SU-DHL-6 (cell line): ENCODE data around the gene NUBPL.

Experiments used
- H2AFZ ChIP-seq: fragments of 200-600 bp; sonication (generic); 2 replicates; pipeline ENCODE4 v1.6.1; 2014; ENCODE audit warnings: low read depth, mild to moderate bottlenecking, moderate library complexity, mixed read lengths, antibody characterized with exemption, low read length; ENCODE audit not compliant: severe bottlenecking
- H3F3A ChIP-seq: fragments of 200-600 bp; shearing (Covaris generic); 2 replicates; pipeline ENCODE4 v1.6.0; 2016; ENCODE audit warnings: antibody characterized with exemption, mild to moderate bottlenecking; ENCODE audit not compliant: insufficient read depth
- H3K27ac ChIP-seq: fragments of 200-600 bp; sonication (generic); 2 replicates; pipeline ENCODE4 v1.5.1; 2016; ENCODE audit warnings: low read depth, mild to moderate bottlenecking, low read length, moderate library complexity, mixed read lengths
- H3K27me3 ChIP-seq: fragments of 200-600 bp; sonication (generic), shearing (Covaris generic); 2 replicates; pipeline ENCODE4 v1.6.0; 2014; ENCODE audit warnings: mild to moderate bottlenecking, low read length
- H3K36me3 ChIP-seq: fragments of 200-600 bp; sonication (generic); 2 replicates; pipeline ENCODE4 v1.6.1; 2014; ENCODE audit warnings: mild to moderate bottlenecking, low read length, mixed read lengths
- H3K4me2 ChIP-seq: fragments of 300-600, 200-600 bp; shearing (Covaris generic), sonication (generic); 2 replicates; pipeline ENCODE4 v1.6.0; 2014; ENCODE audit warnings: low read length, low read depth, mild to moderate bottlenecking; ENCODE audit not compliant: poor library complexity, severe bottlenecking
- H3K4me3 ChIP-seq: fragments of 200-600 bp; sonication (generic); 2 replicates; pipeline ENCODE4 v1.5.1; 2014; ENCODE audit warnings: antibody characterized with exemption, low read length, mild to moderate bottlenecking, mixed read lengths; ENCODE audit not compliant: insufficient read depth, poor library complexity, severe bottlenecking
- H3K79me2 ChIP-seq: fragments of 200-600 bp; sonication (generic); 2 replicates; pipeline ENCODE4 v1.6.1; 2014; ENCODE audit warnings: mild to moderate bottlenecking, low read length, moderate library complexity; ENCODE audit not compliant: insufficient read depth
- H3K9ac ChIP-seq: fragments of 200-600 bp; sonication (generic); 2 replicates; pipeline ENCODE4 v1.7.0; 2014; ENCODE audit warnings: mild to moderate bottlenecking, low read length
- H3K9me2 ChIP-seq: fragments of 200-600 bp; sonication (generic); replicated peaks from 2 replicates; pipeline ENCODE4 v1.6.1; 2014; ENCODE audit warnings: low read length; ENCODE audit not compliant: insufficient read depth
- H3K9me3 ChIP-seq: fragments of 200-600 bp; sonication (generic); 2 replicates; pipeline ENCODE4 v1.6.1; 2014; ENCODE audit warnings: low read length, mixed read lengths; ENCODE audit not compliant: insufficient read depth
- H4K20me1 ChIP-seq: fragments of 200-600 bp; sonication (generic); 2 replicates; pipeline ENCODE4 v1.6.1; 2014; ENCODE audit warnings: low read depth, mild to moderate bottlenecking, antibody characterized with exemption, low read length, moderate library complexity, mixed read lengths
- CTCF ChIP-seq: fragments of 200-600 bp; sonication (generic); IDR thresholded peaks from one replicate; pipeline ENCODE4 v1.5.1; 2017; ENCODE audit warnings: antibody characterized with exemption, mild to moderate bottlenecking, low read length, moderate library complexity; ENCODE audit not compliant: insufficient read depth, poor library complexity, severe bottlenecking
- EZH2phosphoT487 ChIP-seq: fragments of 200-600 bp; sonication (generic), shearing (Covaris generic); conservative IDR thresholded peaks from 2 replicates; pipeline ENCODE4 v1.6.1; 2018; ENCODE audit warnings: mild to moderate bottlenecking, antibody characterized with exemption, low read length, moderate library complexity, mixed read lengths

NUBPL gene

GRCh38 chr14:31677052-31677451, 115.8 kb downstream of the NUBPL start:
- TF ChIP-seq CTCF: no peak
- no peak for TF ChIP-seq EZH2phosphoT487
- Histone ChIP-seq H3K27ac (no peak overlapping the region), H4K20me1 (no peaks in the 10 kb centered on the region), H3K36me3 (no peaks in the 10 kb centered on the region), H3K9me2 (no peaks in the 10 kb centered on the region), H3K9me3 (no peaks in the 10 kb centered on the region), H3K4me2 (no peak overlapping the region), H3K9ac (no peak overlapping the region), H3K4me3 (no peak overlapping the region), H3K79me2 (no peaks in the 10 kb centered on the region), H2AFZ (no peak overlapping the region), H3F3A (no peaks in the 10 kb centered on the region), H3K27me3 (no peaks in the 10 kb centered on the region)

- no peaks in the 10 kb centered on the region for H3K9me2 ChIP-seq
- TF ChIP-seq CTCF (no peak), EZH2phosphoT487 (no peak)
- no peak overlapping the region for H3K9ac ChIP-seq
- no peaks in the 10 kb centered on the region for H3K27me3 ChIP-seq
- H4K20me1 ChIP-seq: no peaks in the 10 kb centered on the region
- no peak overlapping the region for H3K27ac ChIP-seq
- no peaks in the 10 kb centered on the region for H3F3A ChIP-seq
- no peak overlapping the region for H2AFZ ChIP-seq
- H3K79me2 ChIP-seq: no peaks in the 10 kb centered on the region
- no peaks in the 10 kb centered on the region for H3K36me3 ChIP-seq
- no peak overlapping the region for H3K4me3 ChIP-seq
- H3K4me2 ChIP-seq: no peak overlapping the region
- H3K9me3 ChIP-seq: no peaks in the 10 kb centered on the region
These were observed 116.4 kb downstream of the NUBPL start for GRCh38 chr14:31677630-31678029.

- no peak overlapping the region for H3K27ac ChIP-seq
- H3K79me2 ChIP-seq: no peaks in the 10 kb centered on the region
- no peak for TF ChIP-seq CTCF
- TF ChIP-seq EZH2phosphoT487: no peak
- no peak overlapping the region for H3K4me3 ChIP-seq
- H3K4me2 ChIP-seq: no peak overlapping the region
- no peaks in the 10 kb centered on the region for H3K9me2 ChIP-seq
- H3K9me3 ChIP-seq: no peaks in the 10 kb centered on the region
- H4K20me1 ChIP-seq: no peaks in the 10 kb centered on the region
- H3K27me3 ChIP-seq: no peaks in the 10 kb centered on the region
- no peak overlapping the region for H2AFZ ChIP-seq
- no peaks in the 10 kb centered on the region for H3F3A ChIP-seq
- no peaks in the 10 kb centered on the region for H3K36me3 ChIP-seq
- H3K9ac ChIP-seq: no peak overlapping the region
These were observed 117.4 kb downstream of the NUBPL start for GRCh38 chr14:31678421-31679249.
